ENCODE measurements around the gene ANGEL2.

Gene ANGEL2

GRCh38 chr1:212950243-212951125 lies 65.2 kb downstream of the ANGEL2 start, which contains the start of gene VASH2:
Gene VASH2, plus strand, starts transcription at chr1:212950541. Its CDS starts 1,002 bp downstream, at chr1:212951543.
- DNase-seq: peak; percentile 86 to 91

GRCh38 chr1:212949771-212950170 lies 65.9 kb downstream of the ANGEL2 start:
- no peak for DNase-seq

GRCh38 chr1:212946872-212947271 lies 68.8 kb downstream of the ANGEL2 start:
- DNase-seq: no peak

GRCh38 chr1:212945463-212946160 lies 70.1 kb downstream of the ANGEL2 start:
- no peak for DNase-seq

- no peak for DNase-seq
Observed at GRCh38 chr1:212945056-212945455, 70.6 kb downstream of the ANGEL2 start.

GRCh38 chr1:212944229-212944901 lies 71.3 kb downstream of the ANGEL2 start:
- DNase-seq: no peak

GRCh38 chr1:212943393-212943710 lies 72.3 kb downstream of the ANGEL2 start:
- DNase-seq: no peak

GRCh38 chr1:212942679-212943392 lies 72.8 kb downstream of the ANGEL2 start:
- DNase-seq: no peak

Data from SHP77 (cell line).